ENCODE measurements around the gene LEUTX.
"Not testable (repeated sequence)": the region's sequence is repeated elsewhere in the genome, so short reads cannot be mapped to it uniquely, and the experiment has no call there.

The LEUTX gene

DNA sequence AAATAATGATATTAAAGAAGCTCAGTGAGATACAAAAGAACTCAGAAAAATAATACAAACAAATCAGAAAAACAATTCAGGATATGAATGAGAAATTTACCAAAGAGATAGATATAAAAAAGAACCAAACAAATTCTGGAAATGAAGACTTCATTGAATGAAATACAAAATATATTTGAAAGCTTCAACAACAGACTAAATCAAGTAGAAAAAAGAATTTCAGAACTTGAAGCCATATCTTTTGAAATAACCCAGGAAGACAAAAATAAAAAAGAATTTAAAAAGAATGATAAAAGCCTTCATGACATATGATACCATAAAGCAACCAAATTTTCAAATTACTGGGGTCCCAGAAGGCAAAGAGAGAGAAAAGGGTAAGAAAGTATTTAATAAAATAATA lies 9.6 kb downstream of the LEUTX start:
- no peak for DNase-seq

DNA sequence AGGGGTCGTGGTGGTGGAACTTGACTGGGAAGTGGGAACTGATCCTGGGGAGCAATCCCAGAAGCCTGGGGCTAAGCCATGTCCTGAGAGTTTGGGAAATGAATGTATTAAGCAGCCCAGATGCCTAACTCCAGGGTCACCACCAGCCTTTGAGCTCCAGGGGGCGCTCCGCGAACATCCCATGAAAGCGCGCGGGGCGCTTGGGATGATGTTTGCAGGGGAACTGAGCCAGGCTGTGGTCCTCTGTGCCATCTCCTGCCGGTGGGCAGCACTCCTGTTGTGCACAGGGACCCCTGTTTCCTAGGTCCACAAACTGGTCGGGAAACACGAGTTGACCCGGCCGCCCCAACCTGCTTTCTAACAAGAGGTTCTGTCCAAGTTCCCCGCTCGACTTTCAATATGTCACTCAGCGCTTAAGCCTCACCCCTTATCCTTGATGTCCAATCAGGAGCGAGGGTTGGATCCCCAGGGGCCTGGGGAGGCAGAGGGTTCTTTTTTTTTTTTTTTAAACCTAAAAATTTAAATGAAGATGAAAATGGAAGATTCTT lies 14.4 kb downstream of the LEUTX start:
- DNase-seq, result peak; percentile 74

DNA sequence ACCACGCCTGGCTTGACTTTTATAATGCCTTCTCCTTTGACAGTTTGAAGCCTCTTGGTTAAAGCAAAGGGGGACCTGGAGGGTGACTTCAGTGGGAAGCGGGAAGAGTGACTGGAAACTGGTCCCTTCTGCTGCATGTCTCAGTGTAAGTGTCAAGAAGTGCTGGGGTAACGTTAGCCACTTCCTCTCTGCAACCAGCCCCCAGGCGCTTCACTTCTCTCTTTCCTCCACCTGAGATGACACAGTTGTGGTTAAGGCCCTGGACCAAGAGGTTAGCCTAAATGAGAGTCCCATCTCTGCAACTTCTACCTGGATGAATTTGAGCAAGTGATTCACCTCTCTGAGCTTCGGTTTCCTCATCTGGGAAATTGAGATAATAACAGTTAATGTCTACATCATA lies 16.3 kb downstream of the LEUTX start:
- DNase-seq, result no peak

DNA sequence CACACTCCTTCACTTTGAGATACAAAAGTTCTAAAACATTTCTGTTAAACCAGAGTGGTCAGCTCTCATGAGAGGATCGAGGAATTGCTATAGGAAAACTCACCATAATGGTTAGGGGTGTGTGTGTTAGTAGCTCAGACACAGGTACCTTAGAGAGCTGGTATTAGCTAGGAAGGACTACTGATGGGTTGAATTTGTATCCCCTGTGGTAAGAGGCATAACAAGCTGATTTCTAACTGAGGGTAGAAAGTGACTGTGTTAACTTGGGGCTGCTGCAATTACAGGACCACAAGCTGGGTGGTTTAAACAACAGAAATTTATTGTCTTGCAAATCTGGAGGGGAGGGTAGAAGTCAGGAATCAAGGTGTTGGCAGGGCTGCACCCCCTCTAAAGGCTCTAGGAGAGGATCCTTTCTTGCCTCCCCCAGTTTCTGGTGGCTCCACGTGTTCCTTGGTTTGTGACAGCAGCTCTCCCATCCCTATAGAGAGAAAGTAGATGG lies 17.4 kb downstream of the LEUTX start:
- DNase-seq, result no peak

DNA sequence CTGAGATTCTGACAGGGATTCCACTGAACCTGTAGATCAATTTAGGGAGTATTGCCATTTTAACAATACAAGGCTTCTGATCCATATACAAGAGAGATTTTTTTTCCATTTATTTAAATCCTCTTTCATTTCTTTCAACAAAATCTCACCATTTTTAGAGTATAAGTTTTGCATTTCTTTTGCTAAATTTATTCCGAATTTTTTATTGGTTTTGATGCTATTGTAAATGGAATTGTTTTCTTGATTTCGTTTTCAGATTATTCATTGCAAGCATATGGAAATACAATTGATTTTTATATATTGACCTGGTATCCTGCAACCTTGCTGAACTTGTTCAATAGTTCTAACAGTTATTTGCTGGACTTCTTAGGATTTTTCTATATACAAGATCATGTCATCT lies 18.4 kb downstream of the LEUTX start:
- no peak for DNase-seq

DNA sequence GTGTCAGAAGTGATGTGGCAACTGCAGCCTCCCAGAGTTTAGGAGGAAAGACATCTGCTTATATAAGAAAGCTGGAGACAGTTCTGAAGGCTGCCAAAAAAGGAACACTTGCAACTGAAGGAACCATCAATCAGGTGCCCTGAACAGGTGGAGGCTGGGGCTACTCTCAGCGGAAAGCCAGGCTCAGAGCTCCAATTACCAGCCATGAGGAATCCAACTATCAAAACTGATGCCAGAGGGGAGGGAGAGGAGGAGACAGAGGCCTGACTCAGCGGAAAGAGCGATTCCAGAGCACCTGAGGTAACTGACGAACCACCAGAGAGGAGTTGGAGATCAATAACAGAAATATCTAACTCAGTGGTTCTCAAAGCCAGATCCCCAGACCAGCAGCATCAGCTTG lies 24.3 kb downstream of the LEUTX start:
- DNase-seq, result no peak

DNA sequence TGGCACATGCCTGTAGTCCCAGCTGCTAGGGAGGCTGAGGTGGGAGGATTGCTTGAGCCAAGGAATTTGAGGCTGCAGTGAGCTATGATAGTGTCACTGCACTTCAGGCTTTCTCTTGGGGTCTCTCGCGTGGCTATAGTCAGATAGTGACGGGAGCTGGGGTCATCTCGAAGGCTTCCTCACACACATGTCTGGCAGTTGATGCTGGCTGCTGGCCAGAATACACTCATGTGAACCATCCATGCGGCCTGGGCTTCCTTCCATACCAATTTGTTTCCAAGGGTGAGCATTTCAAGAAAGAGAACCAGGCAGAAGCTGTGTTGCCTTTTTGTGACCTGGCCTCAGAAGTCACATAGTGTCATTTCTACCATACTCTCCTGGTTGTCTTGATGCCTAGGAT lies 26.4 kb downstream of the LEUTX start:
- DNase-seq, result no peak

DNA sequence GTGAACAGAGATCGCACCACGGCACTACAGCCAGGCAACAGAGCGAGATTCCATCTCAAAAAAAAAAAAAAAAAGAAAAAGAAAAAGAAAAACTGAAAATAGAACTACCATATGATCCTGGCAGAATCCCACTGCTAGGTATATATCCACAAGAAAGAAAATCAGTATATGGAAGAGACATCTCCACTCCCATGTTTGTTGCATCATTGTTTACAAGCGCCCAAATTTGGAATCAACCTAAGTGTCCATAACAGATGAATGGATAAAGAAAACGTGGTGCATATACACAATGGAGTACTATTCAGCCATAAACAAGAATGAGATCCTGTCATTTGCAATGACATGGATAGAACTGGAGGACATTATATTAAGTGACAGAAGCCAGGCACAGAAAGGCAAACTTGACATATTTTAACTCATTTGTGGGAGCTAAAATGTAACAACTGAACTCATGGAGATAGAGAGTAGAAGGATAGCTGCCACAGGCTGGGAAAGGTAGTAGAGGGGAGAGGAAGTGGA lies 29.3 kb downstream of the LEUTX start:
- DNase-seq, result no peak

DNA sequence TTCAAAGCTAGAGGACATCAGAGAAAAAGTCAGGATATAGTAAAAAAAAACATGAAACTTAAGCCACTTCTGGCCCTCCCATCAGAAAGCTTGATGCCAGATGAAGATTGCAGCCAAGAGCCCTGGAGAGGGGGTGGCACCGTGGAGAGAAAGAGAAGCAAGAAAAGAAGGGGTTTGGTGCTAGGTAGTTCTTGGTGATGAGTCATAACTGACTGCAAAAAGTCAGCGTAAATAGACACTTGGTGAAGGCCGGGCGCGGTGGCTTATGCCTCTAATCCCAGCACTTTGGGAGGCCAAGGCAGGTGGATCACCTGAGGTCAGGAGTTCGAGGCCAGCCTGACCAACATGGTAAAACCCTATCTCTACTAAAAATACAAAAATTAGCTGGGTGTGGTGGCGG lies 30.0 kb downstream of the LEUTX start:
- not testable (repeated sequence) for DNase-seq

DNA sequence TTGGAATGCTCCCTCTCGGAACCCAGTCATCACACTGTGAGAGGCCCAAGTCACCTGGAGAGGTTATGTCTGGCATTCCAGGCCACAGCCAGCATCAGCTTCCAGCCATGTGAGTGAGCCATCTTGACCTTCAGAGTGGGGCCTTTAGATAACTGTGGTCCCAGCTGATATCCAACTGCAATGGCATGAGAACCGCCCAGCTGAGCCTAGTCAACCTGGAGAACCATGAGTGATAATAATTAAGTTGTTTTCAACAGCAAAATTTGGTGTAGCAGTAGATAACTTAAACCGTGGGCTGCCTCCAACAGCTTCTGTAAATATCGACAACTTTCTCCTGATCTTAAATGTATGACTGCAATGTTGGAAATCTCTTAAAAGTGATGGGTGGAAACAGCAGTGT lies 30.7 kb downstream of the LEUTX start:
- DNase-seq, result no peak

DNA sequence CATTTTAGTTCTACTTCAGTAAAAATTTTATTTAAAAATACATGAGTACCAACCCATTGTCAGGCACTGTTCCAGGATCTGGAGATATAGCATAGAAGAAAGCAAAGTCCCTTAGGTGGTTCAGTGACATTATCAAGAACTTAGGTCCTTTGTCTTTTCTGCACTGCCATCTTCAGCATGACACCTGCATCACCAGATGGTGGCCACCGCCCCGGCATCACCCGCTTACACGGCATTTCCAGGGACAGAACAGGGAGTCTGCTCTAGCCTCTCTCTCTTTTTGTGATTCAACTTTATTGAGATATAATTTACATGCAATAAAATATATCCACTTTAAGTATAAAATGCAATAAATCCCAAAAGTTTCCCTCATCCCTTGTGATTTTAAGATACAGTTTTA lies 31.8 kb downstream of the LEUTX start:
- no peak for DNase-seq

DNA sequence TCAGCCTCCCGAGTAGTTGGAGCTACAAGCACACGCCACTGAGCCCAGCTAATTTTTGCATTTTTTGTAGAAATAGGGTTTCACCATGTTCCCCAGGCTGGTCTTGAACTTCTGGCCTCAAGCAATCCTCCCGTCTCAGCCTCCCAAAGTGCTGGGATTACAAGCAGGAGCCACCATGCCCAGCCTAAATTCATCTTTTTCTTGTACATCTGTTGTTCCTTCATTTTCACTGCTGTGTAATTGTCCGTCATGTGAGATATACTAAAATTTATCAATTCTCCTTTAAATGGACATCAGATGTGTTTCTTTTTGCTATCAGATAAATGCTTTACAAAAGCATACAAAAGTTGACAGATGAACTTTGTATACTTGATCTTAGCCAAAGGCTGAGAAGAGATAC lies 32.4 kb downstream of the LEUTX start:
- no peak for DNase-seq

DNA sequence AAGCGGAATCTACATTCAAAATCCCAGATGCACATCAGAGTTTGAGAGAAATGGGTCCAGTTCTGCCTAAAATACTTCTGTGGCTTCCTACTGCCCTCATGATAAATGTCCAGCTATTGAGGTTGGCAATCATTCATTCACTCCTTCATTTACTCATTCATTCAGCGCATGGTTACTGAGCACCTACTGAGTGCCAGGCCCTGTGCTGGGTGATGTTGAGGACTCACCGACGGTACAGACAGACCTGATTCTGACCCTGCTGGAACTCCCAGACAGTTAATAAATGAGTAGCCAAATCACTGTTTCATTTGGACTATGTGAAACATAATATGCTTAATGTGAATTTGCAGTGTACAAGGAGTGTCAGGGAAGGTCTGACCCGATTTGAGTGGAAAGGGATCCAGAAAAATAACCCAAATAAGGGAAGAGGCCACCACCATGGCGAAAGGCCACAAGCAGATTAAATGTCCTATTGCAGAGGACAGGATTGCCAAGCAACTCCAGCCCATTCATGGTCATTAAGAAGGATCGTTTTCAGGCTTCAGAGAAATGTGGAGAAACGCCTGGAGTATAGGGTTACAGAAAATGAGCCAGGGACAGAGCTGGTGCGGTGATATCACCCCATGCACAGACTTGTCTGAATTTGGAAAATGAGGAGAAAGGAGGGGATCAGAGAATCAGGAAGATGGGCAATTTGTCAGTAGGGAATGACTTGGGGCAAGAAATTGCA lies 34.8 kb downstream of the LEUTX start:
- no peak for DNase-seq

DNA sequence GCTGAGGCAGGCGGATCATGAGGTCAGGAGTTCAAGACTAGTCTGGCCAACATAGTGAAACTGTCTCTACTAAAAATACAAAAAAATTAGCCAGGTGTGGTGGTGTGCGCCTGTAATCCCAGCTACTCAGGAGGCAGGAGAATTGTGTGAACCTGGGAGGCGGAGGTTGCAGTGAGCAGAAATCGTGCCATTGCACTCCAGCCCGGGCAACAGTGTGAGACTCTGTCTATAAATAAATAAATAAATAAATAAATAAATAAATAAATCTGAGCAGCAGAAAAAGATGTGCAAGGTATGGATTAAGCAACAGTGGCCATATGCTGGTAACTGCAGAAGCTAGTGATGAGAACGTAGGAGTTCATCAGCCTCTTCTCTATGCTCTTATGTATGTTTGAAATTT lies 35.5 kb downstream of the LEUTX start:
- not testable (repeated sequence) for DNase-seq

DNA sequence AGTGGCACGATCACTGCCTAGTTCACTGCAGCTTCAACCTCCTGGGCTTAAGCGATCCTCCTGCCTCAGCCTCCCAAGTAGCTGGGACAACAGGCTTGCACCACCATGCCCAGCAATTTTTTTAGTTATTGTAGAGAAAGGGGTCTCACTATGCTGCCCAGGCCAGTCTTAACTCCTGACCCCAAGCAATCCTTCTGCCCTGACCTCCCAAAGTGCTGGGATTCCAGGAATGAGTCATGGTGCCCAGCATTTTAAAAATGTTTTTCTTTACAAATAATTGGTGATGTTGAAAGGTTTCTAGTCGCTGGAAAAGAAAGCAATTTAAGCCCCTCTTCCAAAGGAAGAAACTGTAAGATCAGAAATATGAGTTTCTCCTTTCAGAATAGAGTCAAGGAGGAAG lies 35.9 kb downstream of the LEUTX start:
- DNase-seq, result no peak

DNA sequence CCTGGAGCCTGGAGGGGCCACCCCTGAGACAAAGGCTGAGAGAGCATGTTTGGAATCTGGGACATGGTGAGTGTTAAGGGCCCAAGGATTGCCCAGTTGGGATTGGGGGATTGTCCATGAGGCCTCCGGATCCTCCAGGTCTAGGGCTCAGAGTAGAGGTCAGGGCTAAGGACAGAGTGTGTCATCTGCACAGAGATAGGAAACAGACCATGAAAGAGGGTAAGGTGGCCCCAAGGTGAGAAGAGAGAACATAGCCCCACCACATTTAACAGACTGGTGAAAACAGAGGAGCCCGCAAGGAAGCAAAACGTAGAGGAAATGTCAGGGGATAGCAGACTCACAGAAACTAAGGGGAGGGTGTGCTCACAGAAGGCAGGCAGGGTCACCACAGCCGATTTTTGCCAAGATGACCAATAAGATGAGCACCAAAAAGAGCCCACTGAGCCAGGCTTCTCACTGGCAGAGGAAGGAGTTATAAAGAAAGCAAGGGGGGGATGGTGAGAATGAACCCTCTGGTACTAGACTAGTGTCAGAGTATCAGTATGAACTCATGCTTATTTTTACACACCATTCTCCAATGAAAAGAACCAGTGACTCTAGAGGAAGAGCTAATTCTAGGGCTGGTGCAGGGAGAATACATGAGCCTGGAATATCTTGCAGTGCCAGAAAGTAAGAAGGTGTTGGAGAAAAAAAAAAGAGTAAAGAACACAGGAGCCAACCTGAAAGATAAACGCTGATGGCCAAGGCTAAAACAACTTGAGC lies 37.8 kb downstream of the LEUTX start:
- no peak for DNase-seq

DNA sequence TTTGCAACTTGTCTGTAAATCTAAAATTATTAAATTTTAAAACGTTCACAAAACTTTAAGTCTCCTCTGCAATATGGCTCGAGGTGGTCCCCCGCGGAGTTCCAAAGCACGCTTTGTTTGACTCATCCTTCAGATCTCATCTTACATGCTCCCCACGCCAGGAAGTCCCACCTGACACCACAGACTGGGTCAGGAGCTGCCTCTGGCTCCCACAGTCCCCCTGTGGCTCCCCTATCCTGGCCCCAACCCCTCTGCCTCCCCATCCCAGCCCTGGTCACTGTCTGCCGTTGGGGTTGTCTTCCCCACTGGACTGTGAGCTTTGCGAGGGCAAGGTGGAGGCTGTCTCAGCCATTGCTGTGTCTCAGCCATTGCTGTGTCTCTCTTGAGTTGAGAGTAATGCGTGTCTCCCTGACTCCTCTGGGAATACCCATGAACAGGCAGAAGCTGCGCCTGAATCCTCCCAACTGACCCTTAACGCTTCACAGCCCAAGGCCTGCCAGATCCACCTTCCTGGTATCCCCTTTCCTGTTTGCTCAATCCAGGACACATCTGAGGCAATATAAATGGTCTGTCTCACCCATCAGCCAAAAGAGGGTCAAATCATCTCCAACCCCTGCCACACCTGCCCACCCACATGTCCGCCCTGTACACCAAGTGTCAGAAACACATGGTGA lies 39.4 kb downstream of the LEUTX start:
- DNase-seq, result no peak

DNA sequence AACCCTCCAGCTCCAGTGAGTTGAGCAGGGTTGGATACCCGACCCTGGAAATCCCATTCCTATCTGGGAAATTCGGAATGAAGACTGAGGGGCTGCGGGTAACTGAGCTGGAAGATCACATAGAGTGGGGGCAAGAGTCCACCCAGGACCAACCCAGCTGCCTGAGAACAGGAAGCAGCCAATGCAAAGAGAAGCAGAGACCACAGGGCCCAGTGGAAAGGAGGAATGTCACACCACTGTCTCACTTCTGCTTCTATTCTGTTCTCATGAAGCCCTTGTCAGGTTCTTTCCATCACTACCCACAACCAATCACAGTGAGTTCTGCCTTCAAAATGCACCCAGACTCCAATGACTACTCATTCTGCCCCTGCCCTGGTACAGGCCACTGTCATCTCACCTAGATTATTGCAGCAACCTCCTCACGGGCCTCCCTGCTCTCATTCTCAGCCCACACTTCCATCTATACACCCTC lies 40.0 kb downstream of the LEUTX start:
- DNase-seq, result no peak

DNA sequence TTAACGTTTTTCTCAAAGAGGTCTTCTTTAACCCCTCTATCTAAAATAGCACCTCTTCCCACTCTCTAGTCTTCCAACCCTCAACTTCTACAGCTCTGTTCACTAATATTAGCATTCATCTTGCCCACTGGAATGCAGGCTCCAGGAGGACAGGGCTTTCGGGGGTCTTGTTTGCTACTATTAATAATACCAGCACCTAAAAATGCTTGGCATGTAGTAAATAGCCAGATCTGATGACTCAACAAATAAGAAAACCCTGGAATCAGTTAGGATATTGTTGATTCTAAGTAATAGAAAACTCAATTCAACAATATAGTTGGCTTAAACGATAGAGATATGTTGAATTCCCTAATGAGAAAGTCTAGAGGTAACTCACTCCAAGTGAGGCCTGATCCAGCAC lies 41.1 kb downstream of the LEUTX start:
- DNase-seq, result no peak

DNA sequence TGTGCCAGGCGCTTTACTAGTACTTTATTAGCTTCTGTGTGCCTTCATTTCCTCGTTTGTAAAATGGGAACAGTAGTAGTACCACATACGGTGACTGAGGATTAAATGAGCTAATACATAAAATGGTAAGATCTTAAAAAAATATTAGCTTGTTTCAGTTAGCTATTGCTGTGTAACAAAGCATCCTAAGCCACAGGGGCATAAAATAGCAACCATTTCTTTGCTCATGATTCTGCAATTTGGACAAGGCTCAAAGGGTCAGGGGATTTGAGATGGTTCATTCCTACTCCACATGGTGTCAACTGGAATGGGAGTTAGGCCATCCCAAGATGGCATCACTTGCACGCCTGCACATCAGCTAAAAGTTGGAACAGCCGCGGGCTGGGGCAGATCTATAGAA lies 42.0 kb downstream of the LEUTX start:
- DNase-seq, result no peak

DNA sequence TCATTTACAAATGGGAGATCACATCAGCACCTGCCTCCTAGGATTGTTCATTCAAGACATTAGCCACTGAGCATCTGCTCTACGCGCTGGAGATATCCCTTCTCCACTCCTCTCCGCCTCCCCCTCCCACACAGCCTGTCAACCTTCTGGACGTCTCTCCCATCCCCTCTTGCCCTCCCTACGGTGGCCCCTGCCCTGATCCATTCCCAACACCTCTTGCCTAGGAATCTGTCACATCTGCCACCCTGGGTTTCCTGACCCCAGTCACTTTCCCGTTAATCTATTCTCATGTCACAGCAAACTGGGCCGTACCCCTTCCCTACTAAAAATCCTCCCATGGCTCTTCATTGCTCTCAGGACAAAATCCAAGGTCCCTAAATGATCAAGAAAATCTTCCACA lies 45.0 kb downstream of the LEUTX start:
- no peak for DNase-seq

DNA sequence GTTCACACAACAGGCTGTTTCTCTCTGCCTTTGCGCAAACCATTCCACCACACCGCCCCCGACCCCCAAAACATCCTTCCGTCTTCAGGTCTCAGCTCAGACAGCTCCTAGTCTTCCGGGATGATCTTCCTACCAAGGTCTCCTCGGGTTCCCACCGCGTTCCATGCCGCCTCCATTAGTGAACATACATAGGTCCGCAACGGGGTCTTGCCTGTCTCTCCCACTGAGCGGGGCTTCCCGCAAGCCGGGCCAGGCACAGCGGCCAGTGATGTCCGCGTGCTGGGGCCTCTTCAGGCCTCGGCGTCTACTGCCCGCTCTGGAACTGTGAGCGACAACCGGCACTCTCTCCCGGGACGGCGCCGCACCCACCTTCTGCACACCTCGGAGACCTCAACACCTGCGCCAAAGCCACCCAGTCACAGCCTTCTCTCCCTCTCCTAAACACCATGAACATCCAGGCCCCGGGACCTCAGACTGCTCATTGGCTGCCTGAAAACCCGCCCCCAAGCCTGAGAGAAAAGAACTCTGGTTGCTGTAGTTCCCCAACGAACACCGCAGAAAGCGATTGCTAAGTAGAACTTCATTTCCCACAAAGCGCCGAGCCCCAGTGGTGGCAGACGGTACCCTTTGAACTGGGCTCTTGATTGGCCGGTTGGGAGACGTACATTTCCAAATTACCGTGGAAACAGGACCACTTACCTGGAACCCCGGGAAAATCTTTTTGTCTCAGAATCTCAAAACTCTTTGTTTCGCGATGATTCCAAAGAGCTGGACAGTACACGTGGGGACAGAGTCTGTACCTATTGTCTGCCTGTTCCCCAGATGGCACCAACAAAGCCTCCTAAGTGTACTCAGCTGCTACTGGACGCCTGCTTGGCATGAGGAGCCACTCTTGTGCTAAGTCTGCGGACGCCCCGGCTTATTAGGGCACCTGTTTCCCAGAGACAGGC lies 45.8 kb downstream of the LEUTX start:
- DNase-seq, result peak; percentile 94
